ENCODE measurements around the gene LASP1. TPM values are rescaled to one million over a fixed set of nuclear protein-coding genes. Genes with fewer than 3 reads are reported as not detected.

LASP1 gene
- total RNA-seq, 2 donors from 2014 or later = 160 to 172 TPM

DNA sequence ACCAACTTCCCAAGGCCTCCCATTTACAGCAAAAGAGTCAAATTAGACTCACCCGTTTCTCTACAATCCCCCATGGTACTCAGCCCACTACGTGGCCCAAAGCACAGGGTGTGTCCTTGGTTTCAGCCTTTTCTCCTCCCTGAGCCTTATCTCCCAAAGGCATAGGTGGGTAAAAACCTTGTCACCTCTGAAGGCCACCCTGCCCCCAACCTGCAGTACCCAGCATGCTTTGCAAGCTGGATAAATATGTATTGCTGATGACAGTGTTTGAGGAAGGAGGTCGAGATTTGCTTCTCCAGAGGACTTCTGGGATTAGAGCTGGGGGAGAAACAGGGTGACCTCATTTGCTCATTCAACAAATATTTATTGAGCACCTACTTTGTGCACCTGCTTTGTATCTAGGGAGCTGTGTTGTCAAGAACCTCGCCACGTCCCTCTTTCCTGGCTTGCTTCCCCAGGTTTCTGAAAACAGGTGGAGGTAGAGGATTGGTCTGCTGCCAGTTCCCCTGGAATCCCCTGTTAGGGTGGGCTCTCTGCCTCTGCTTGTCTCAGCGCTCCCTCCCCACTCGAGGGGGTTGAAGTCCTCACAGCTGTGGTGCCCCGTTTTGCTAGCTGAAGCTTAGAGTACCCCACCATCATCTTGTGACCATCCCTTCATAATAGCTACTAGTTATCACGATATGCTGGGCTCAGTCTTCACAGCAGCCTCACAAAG, 3.0 kb downstream of the LASP1 start:
- peaks cover 81% of the 10 kb centered on the region for H3K4me1 Mint-ChIP-seq (ENCODE audit: low read depth)
- H3K9me3 Mint-ChIP-seq = no peaks in the 10 kb centered on the region
- DNase-seq (no peak), ATAC-seq (replicated peaks in 1 of 2) (no peak)
- no peaks in the 10 kb centered on the region for H3K27me3 Mint-ChIP-seq (ENCODE audit: low read depth)
- peak overlapping the region; percentile 88 for H3K27ac Mint-ChIP-seq
- H3K36me3 Mint-ChIP-seq (ENCODE audit: insufficient read depth in 2 of 2) = peaks cover 5 to 13% of the 10 kb centered on the region in 2 donors
- peak overlapping the region; percentile 94 to 100 for H3K4me3 Mint-ChIP-seq

DNA sequence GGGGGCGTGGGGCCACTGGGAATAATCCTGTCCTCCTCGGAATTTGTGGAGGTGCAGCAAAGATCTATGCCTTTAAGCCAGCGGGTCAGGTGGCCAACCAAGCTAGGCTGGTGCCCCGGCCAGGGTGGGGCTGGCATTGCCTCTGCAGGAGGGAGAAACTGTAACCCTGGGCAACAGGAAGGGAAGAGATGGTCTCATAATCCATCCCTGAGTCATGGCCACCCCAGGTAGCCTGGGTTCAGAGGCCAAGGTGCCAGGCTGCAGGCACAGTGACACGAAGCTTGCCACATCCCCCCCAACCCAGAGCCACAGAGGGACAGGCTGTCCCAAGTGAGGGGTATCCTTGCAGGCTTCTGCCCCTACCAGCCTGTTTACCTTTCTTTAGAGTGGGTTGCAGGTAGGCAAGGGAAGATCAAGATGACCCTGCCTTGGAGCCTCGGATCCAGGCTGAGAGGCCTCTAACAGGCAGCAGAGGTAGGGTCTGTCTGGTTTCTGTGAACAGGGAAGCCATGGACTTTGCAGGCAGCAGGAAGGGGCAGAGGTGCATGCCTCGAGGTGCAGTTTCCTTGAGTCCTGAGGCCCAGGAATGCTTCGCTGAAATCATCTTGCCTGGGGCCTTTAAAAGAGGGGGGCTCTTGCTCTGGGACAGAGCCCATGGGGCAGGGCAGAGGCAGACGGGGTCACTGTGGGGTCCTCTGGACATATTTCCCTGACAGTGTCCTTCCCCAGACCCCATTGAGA, 4.0 kb downstream of the LASP1 start:
- Mint-ChIP-seq H3K27me3 (ENCODE audit: low read depth) (no peaks in the 10 kb centered on the region), H3K4me1 (ENCODE audit: low read depth) (peaks cover 81% of the 10 kb centered on the region), H3K4me3 (peak overlapping the region; percentile 52 to 100), H3K9me3 (no peaks in the 10 kb centered on the region), H3K36me3 (ENCODE audit: insufficient read depth in 2 of 2) (peaks cover 5 to 15% of the 10 kb centered on the region in 2 donors), H3K27ac (peak overlapping the region; percentile 71)
- ATAC-seq (replicated peaks in 1 of 2) = no peak
- DNase-seq = no peak

DNA sequence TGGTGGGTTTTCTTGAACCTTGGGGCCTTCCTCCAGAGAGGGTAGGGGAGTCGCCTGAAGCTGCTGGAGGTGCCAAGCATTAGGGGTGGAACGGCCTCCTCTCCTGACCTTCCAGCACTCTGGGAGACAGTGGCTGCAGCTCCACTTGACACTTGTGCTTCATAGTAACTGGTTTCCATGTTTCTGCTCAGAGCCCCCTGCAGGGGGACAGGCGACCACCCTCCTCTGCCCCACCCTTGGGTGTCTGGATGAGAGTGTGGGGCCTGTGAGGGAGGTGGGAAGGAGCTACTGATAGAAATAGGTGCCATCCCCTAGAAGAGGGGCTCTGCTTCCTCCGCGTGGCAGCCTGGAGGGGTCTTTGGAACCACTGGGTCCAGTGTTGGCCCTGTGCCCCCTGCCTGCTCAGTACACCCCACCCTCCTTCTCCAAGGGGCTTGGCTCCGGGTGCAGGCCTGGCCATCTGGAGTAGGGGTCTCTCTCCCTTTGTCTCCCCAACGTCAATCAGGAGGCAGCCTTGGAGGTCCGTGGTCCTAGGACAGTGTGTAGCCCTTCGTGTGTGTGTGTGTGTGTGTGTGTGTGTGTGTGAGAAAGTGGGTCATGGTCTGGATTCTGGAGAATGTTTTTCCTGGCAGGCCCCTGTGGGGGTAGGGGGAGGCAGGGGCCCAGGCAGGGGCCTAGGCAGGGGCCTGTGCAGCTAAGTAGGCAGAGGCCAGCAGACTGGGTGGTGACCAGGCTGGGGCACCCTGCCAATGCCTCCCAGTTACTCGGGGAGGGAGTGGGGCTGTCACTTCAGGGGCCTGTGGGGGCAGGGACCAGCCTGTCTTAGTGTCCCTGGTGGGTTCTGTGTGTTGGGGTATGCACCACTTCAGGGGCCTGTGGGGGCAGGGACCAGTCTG, 4.9 kb downstream of the LASP1 start:
- Mint-ChIP-seq H3K27ac (peak overlapping the region; percentile 79), H3K4me1 (ENCODE audit: low read depth) (peaks cover 83% of the 10 kb centered on the region), H3K9me3 (no peaks in the 10 kb centered on the region), H3K4me3 (peak overlapping the region; percentile 17 to 100), H3K27me3 (ENCODE audit: low read depth) (no peaks in the 10 kb centered on the region), H3K36me3 (ENCODE audit: insufficient read depth in 2 of 2) (peaks cover 7 to 15% of the 10 kb centered on the region in 2 donors)
- ATAC-seq (replicated peaks in 1 of 2) (no peak), DNase-seq (no peak)

DNA sequence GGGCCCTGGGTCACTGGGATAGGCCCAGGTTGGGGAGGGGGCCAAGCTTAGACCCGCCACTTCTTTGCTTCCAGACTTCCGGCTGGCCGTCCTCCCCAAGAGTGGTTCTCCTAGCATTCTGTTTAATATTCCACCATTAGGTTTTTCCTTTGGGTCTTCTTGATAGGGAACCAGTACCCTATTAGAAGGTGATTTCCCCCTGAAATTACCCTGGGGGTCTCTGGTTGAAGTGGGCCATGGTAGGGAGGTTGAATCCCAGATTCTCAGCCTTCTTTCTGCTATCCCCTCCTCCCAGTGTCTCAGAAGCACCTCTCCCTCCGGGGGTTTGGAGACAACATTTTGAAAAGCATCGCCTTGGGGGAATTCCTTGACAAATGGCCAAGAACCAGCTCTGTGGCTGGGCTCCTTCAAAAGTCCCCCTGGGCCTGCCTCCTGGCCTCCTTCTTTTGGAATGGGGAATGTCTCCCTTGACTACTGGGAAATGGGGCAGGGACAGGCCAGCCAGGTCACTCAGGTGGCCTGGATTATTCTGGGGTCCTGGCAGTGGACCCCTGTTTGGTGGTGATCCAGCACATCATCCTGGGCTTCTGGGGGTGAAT, 5.7 kb downstream of the LASP1 start:
- Mint-ChIP-seq H3K4me1 (ENCODE audit: low read depth) (peaks cover 91% of the 10 kb centered on the region), H3K27me3 (ENCODE audit: low read depth) (no peaks in the 10 kb centered on the region), H3K36me3 (ENCODE audit: insufficient read depth in 2 of 2) (peaks cover 7 to 11% of the 10 kb centered on the region in 2 donors), H3K9me3 (no peaks in the 10 kb centered on the region), H3K4me3 (peak overlapping the region; percentile 28 to 37), H3K27ac (peak overlapping the region; percentile 79)
- DNase-seq = no peak
- ATAC-seq (replicated peaks in 1 of 2) = no peak

DNA sequence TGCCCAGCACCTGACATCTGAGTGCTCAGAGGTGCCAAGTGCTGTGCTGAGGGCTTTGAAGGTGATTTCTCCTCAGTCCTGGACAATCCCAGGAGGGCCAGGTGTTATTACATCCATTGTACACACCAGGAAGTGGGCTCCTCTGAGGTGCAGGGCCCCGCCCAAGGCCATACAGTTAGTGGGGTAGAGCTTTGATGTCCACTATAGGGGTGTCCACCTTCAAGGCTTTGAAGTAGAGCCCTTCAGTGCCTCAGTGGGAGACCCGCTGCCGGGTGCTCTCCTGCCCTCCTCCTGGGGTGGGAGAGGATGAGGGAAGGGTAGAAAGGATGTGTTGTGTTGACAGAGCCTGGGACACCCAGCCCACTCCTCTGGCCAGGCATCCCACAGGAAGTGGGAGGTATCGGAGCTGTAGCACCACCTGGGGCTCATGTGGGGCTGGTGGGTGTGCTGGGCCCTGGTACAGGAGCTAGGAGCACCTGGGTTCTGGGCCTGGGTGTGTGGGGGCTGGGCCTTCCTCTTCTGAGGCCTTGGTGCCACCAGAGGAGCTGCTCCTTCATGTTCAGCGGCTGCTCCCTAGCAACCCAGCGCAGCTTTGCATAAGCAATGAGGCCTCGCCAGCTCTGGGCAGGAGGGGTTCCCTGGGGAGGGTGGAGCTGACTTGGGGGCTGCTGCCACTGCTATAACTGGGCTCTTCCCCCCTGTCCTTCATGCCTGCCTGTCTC, 7.4 kb downstream of the LASP1 start:
- peaks cover 4 to 15% of the 10 kb centered on the region in 2 donors for H3K36me3 Mint-ChIP-seq (ENCODE audit: insufficient read depth in 2 of 2)
- peak overlapping the region; percentile 68 for H3K27ac Mint-ChIP-seq
- ATAC-seq (replicated peaks in 1 of 2) = peak; percentile 20 to 25
- H3K4me1 Mint-ChIP-seq (ENCODE audit: low read depth) = peaks cover 97% of the 10 kb centered on the region
- no peak for DNase-seq
- no peaks in the 10 kb centered on the region for H3K27me3 Mint-ChIP-seq (ENCODE audit: low read depth)
- peak overlapping the region; percentile 41 to 67 for H3K4me3 Mint-ChIP-seq
- no peaks in the 10 kb centered on the region for H3K9me3 Mint-ChIP-seq

DNA sequence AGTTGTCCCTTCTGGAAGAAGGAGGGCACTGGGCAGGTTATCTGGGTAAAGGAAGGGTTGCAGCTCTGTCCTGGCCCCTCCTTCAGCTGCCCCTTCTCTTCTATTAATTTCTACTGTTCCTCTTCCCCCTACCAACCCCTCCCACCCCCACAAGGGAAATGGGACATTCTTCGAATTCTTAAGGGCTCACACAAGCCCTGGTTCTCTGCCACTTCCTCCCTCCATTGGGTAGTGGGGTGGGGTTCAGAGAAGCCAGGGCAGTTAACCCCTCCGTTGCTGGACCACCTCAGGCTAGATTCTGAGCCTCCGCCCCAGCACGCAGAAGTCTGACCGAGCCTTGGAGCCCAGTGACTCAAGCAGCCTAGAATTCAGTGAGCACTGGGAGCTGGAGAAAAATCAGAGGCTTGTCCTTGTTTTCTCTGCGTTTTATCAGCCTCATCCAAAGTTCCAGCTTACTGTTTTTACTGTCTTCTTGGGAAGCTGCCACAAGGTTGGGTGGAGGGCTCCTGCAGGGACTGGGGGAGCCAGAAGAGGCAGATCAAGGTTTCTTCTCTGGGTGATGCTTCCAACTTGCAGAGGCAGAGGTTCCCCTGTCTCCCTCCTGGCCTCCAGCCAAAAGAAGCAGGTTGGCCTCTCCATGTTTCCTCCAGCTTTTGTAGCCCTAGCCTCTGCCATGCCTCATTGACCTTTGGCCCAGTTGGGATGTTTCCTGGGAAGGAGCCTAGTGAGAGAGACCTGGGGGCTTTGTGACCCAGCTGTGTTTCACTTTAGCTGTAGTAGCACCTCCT, 10.2 kb downstream of the LASP1 start:
- Mint-ChIP-seq H3K27me3 (ENCODE audit: low read depth) (no peaks in the 10 kb centered on the region), H3K36me3 (ENCODE audit: insufficient read depth in 2 of 2) (peaks cover 4 to 23% of the 10 kb centered on the region in 2 donors), H3K27ac (peak overlapping the region; percentile 63), H3K4me3 (peak overlapping the region; percentile 42 to 43), H3K4me1 (ENCODE audit: low read depth) (peaks cover 93% of the 10 kb centered on the region), H3K9me3 (no peaks in the 10 kb centered on the region)
- DNase-seq (no peak), ATAC-seq (replicated peaks in 1 of 2) (no peak)

DNA sequence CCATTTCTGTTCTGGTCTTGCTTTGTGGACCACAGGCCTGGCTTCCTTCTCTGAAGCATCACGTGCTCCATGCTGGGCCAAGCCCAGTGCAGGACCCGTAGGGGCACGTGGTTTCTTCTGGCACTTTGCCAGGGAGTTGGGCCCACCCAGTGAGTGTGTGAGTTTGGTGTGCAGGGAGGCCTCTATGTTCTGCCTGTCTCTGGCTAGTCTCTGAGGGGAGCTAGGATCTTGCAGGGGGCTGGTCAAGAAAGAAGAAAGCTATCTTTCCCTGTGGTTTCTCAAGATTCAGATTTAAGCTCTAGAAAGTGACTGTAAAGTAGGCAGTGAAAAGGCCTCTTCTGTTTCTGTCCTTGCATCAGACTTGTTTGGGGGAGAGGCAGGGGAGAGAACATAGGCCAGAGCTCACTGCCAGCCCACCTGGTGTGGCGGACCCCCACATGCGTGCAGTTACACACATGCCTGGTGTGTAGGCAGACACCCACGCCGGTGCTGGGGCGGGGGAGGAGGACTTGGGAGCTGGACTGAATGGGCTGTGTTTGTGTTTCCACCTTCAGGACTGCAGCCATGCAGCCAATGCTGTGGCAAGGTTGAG, 11.8 kb downstream of the LASP1 start:
- ATAC-seq (replicated peaks in 1 of 2) (peak; percentile 65 to 79), DNase-seq (peak; percentile 58 to 76)
- peaks cover 4 to 20% of the 10 kb centered on the region in 2 donors for H3K36me3 Mint-ChIP-seq (ENCODE audit: insufficient read depth in 2 of 2)

DNA sequence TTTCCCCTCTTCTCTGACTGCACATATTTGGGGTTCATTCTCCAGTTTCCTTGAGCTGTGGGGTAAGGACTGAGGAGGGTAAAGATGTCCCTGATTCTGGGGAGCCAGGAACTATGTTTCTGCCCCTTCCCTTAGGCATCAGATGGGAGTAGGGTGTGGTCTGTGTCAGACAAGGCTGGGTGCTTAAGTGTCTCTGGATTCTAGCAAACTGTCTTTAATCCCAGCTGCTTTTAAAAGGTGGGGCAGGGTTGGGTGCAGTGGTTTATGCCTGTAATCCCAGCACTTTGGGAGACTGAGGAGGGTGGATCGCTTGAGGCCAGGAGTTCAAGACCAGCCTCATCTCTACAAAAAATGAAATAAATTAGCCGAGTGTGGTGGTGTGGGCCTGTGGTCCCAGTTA, 13.0 kb downstream of the LASP1 start:
- Mint-ChIP-seq H3K9me3 (no peaks in the 10 kb centered on the region), H3K27ac (peak overlapping the region; percentile 83), H3K36me3 (ENCODE audit: insufficient read depth in 2 of 2) (peaks cover 6 to 21% of the 10 kb centered on the region in 2 donors), H3K4me3 (peak overlapping the region; percentile 63 to 80), H3K27me3 (ENCODE audit: low read depth) (no peaks in the 10 kb centered on the region), H3K4me1 (ENCODE audit: low read depth) (peaks cover 91% of the 10 kb centered on the region)
- DNase-seq (no peak), ATAC-seq (replicated peaks in 1 of 2) (no peak)

More for the DNA sequence above, 11.8 kb downstream of the LASP1 start:
- H3K4me3 Mint-ChIP-seq = peak overlapping the region; percentile 63 to 71
- peaks cover 93% of the 10 kb centered on the region for H3K4me1 Mint-ChIP-seq (ENCODE audit: low read depth)
- H3K9me3 Mint-ChIP-seq = no peaks in the 10 kb centered on the region
- H3K27me3 Mint-ChIP-seq (ENCODE audit: low read depth) = no peaks in the 10 kb centered on the region
- peak overlapping the region; percentile 83 for H3K27ac Mint-ChIP-seq

DNA sequence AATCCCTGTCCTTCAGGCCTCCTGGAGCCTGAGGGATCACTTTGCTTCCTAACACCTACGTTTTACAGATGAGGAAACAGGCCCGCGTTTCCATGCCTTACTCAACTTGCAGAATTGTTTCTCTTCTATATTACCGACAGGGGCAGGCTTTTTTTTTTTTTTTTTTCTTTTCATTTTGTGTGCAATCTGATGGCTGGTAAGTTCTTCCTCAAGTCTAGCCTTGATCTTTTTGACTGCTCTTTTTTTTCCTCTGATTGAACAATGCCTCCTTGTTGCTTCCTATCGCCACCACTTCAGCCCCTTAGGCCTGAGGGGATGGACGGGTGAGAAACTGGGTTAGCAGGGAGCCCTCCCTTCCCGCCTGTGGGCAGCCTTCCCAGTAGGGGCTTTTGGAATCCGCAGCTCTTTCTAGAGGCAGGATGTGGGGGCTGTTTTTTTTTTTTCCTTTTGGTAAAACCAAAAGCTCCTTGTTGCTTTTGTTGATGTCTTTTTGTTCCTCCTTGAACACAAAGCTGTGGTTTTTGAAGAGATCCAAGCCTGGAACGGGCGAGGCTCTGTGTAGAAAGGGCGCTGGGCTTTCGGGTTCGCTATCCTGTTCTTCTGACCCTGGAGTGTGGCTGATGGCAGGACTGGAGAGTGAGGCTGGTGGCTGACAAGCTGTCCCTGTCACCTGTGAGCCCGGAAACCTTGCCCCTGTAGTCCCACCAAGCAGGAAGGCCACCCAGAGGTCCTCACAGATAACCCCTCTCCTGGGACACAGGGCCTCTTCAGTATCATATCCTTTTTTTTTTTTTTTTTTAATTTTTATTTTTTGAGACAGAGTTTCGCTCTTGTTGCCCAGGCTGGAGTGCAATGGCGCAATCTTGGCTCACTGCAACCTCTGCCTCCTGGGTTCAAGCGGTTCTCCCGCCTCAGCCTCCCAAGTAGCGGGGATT, 14.0 kb downstream of the LASP1 start:
- peak overlapping the region; percentile 63 to 80 for H3K4me3 Mint-ChIP-seq

DNA sequence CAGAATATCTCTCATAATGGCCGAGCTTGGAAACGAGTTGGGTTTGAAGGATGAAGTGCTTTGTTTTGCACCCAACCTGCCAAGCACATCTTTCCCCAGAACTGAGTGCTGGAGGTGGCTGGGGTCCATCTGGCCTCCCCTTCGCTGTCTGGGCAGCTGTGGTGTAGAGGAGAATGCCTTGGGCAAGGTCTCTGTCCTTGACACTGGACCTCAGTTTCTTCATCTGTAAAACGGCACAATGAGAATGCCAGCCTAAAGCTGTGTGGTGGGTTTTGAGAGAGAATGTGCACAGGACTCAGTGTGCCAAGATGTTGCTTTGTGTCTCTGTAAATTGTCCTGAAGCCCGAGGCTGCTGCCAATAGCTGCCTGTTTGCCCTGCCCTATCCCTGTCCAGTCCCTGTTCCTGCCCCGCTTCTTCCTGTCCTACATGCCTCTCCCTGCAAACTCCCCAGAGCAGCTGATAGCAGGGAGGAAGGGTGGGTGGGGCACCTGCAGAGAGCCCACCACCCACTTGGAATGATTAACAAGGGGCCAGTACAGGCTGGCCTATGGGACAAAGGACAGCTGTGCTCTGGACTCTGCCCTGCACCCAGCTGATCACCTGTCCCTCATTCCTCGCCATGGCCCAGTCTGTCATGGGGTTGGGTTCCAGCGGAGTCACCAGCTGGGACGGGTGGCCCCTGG, 15.3 kb downstream of the LASP1 start:
- DNase-seq = no peak
- H3K9me3 Mint-ChIP-seq = no peaks in the 10 kb centered on the region
- H3K27me3 Mint-ChIP-seq (ENCODE audit: low read depth) = no peaks in the 10 kb centered on the region
- peaks cover 90% of the 10 kb centered on the region for H3K4me1 Mint-ChIP-seq (ENCODE audit: low read depth)
- peak overlapping the region; percentile 57 for H3K27ac Mint-ChIP-seq
- ATAC-seq (replicated peaks in 1 of 2) = no peak
- H3K36me3 Mint-ChIP-seq (ENCODE audit: insufficient read depth in 2 of 2) = peaks cover 5 to 23% of the 10 kb centered on the region in 2 donors
- peak overlapping the region; percentile 24 to 46 for H3K4me3 Mint-ChIP-seq

More for the DNA sequence above, 14.0 kb downstream of the LASP1 start:
- ATAC-seq (replicated peaks in 1 of 2) = no peak
- Mint-ChIP-seq H3K36me3 (ENCODE audit: insufficient read depth in 2 of 2) (peaks cover 6 to 20% of the 10 kb centered on the region in 2 donors), H3K9me3 (no peaks in the 10 kb centered on the region), H3K4me1 (ENCODE audit: low read depth) (peaks cover 87% of the 10 kb centered on the region), H3K27me3 (ENCODE audit: low read depth) (no peaks in the 10 kb centered on the region), H3K27ac (peak overlapping the region; percentile 96)
- no peak for DNase-seq
